ENCODE results near the gene ADCY7.
"Not testable (repeated sequence)": the region's sequence is repeated elsewhere in the genome, so short reads cannot be mapped to it uniquely, and the experiment has no call there.

The ADCY7 gene

GRCh38 chr16:50336884-50337283 is 70.5 kb downstream of the ADCY7 start:
- DNase-seq (no peak), ATAC-seq (no peak)

- peak; percentile 77 for ATAC-seq
- DNase-seq, result no peak
These were observed 72.2 kb downstream of the ADCY7 start for GRCh38 chr16:50338371-50339231.

GRCh38 chr16:50340578-50340977 is 74.2 kb downstream of the ADCY7 start:
- ATAC-seq, result no peak
- DNase-seq, result no peak

- DNase-seq, ATAC-seq: not testable (repeated sequence)
These were observed 77.2 kb downstream of the ADCY7 start for GRCh38 chr16:50343566-50343965.

- DNase-seq, ATAC-seq: not testable (repeated sequence)
These were observed 78.9 kb downstream of the ADCY7 start for GRCh38 chr16:50345210-50345609.

GRCh38 chr16:50351116-50351515 is 84.8 kb downstream of the ADCY7 start:
- ATAC-seq, result no peak
- no peak for DNase-seq

- ATAC-seq (no peak), DNase-seq (no peak)
These were observed 85.6 kb downstream of the ADCY7 start for GRCh38 chr16:50351952-50352351.

GRCh38 chr16:50354082-50354481 is 87.7 kb downstream of the ADCY7 start:
- DNase-seq, result no peak
- no peak for ATAC-seq

- ATAC-seq (no peak), DNase-seq (no peak)
These were observed 88.5 kb downstream of the ADCY7 start for GRCh38 chr16:50354629-50355456.

GRCh38 chr16:50359626-50360025 is 93.3 kb downstream of the ADCY7 start:
- no peak for DNase-seq
- ATAC-seq, result no peak

GRCh38 chr16:50360033-50360778 is 93.9 kb downstream of the ADCY7 start:
- DNase-seq, result no peak
- ATAC-seq, result no peak

GRCh38 chr16:50360779-50361178 is 94.4 kb downstream of the ADCY7 start:
- ATAC-seq (no peak), DNase-seq (no peak)

GRCh38 chr16:50363656-50364055 is 97.3 kb downstream of the ADCY7 start:
- ATAC-seq (no peak), DNase-seq (no peak)

- ATAC-seq (no peak), DNase-seq (no peak)
These were observed 99.6 kb downstream of the ADCY7 start for GRCh38 chr16:50365791-50366575.
